B cell (primary cell): ENCODE results near the gene PEAK1. TPM values are rescaled to one million over a fixed set of nuclear protein-coding genes. Genes with fewer than 3 reads are reported as not detected.

ENCODE experiments used
- ATAC-seq: fragments of 200-7000 bp; cut with Tn5 transposase; one replicate; pipeline ENCODE4 v1.10.0; 2021; ENCODE audit warnings: low read depth, mild to moderate bottlenecking, moderate number of reproducible peaks, moderate library complexity
- CTCF ChIA-PET: fragments of 350-600 bp; sonication (Branson Sonifier 250); formaldehyde crosslinking; loops from one replicate; lab custom pipeline; 2021; ENCODE audit warnings: antibody characterized with exemption, inconsistent platforms; lab: Charles Lee
- POLR2A ChIA-PET: fragments of 350-600 bp; sonication (Branson Sonifier 250); formaldehyde crosslinking; loops from one replicate; lab custom pipeline; 2021; ENCODE audit warnings: antibody characterized with exemption; lab: Charles Lee
- DNase-seq: peaks from one replicate; pipeline ENCODE4 v3.0.0; 2013
- H2AFZ ChIP-seq: 2 replicates; pipeline ENCODE4 v1.6.1; 2012; ENCODE audit warnings: mild to moderate bottlenecking, low read depth, low read length; ENCODE audit not compliant: insufficient read depth, poor library complexity, severe bottlenecking
- H3K27ac ChIP-seq, 2 donors: 1 replicate in 1 of 2; 2 replicates in 1 of 2; pipeline ENCODE4 v1.5.1; 2012 to 2013; ENCODE audit warnings: low read length in 2 of 2, mild to moderate bottlenecking in 2 of 2, moderate library complexity in 1 of 2
- H3K27me3 ChIP-seq, 4 experiments: fragments of 200-600 bp in 1 of 4; sonication (generic) in 1 of 4; replicated peaks in 1 of 4; 1 replicate in 2 of 4; 2 replicates in 2 of 4; pipeline versions ENCODE4 v1.6.1 to v1.7.0; 2013 to 2016; ENCODE audit warnings: low read length in 3 of 4, mild to moderate bottlenecking in 2 of 4, mixed read lengths in 1 of 4, moderate library complexity in 1 of 4; ENCODE audit not compliant: insufficient read depth in 4 of 4, control insufficient read depth in 3 of 4; ENCODE audit errors: control extremely low read depth in 1 of 4
- H3K36me3 ChIP-seq, 2 experiments: replicated peaks in 1 of 2; 1 replicate in 1 of 2; 2 replicates in 1 of 2; pipeline versions ENCODE4 v1.6.1 to v1.7.1; 2013; ENCODE audit warnings: low read length in 1 of 2; ENCODE audit not compliant: insufficient read depth in 2 of 2, control insufficient read depth in 1 of 2; ENCODE audit errors: control extremely low read depth in 1 of 2, extremely low read depth in 1 of 2
- H3K4me1 ChIP-seq, 2 donors: fragments of 200-600 bp in 1 of 2; sonication (generic) in 1 of 2; 1 replicate in 1 of 2; 2 replicates in 1 of 2; pipeline versions ENCODE4 v1.5.1 to v1.6.1; 2013 to 2017; ENCODE audit warnings: low read length in 2 of 2; ENCODE audit not compliant: control insufficient read depth in 2 of 2, insufficient read depth in 2 of 2
- H3K4me2 ChIP-seq: replicated peaks from 2 replicates; pipeline ENCODE3; 2012; ENCODE audit warnings: mild to moderate bottlenecking, low read depth, low read length; ENCODE audit not compliant: poor library complexity, severe bottlenecking
- H3K4me3 ChIP-seq, 5 experiments: fragments of 200-600 bp in 1 of 5; sonication (generic) in 1 of 5; 1 replicate in 3 of 5; 2 replicates in 2 of 5; pipeline versions ENCODE4 v1.5.1 to v1.7.0; 2011 to 2016; ENCODE audit warnings: low read length in 4 of 5, mild to moderate bottlenecking in 4 of 5, low read depth in 2 of 5, control low read depth in 1 of 5, moderate library complexity in 1 of 5; ENCODE audit not compliant: insufficient read depth in 1 of 5; ENCODE audit errors: control extremely low read depth in 1 of 5, extremely low read depth in 1 of 5
- H3K79me2 ChIP-seq: fragments of 200-600 bp; sonication (generic); one replicate; pipeline ENCODE4 v1.6.0; 2016; ENCODE audit warnings: low read length; ENCODE audit not compliant: control insufficient read depth, insufficient read depth
- H3K9ac ChIP-seq: fragments of 200-600 bp; sonication (generic); 2 replicates; pipeline ENCODE4 v1.6.1; 2017; ENCODE audit warnings: mild to moderate bottlenecking, low read length, moderate library complexity
- H3K9me3 ChIP-seq, 3 donors: one replicate each; pipeline versions ENCODE4 v1.6.1 to v1.7.1; 2013; ENCODE audit warnings: low read length in 2 of 3; ENCODE audit not compliant: control insufficient read depth in 2 of 3, insufficient read depth in 1 of 3; ENCODE audit errors: control extremely low read depth in 1 of 3
- H4K20me1 ChIP-seq: 2 replicates; pipeline ENCODE4 v1.6.0; 2012; ENCODE audit warnings: mild to moderate bottlenecking, low read length; ENCODE audit not compliant: insufficient read depth, control insufficient read depth, poor library complexity, severe bottlenecking
- H3K27ac Mint-ChIP-seq: one replicate; pipeline ENCODE4 v1.8.0; 2021; ENCODE audit warnings: mixed read lengths
- H3K27me3 Mint-ChIP-seq: one replicate; pipeline ENCODE4 v1.8.0; 2021; ENCODE audit warnings: mixed read lengths
- H3K4me1 Mint-ChIP-seq: one replicate; pipeline ENCODE4 v1.8.0; 2021; ENCODE audit warnings: mixed read lengths
- H3K4me3 Mint-ChIP-seq: one replicate; pipeline ENCODE4 v1.8.0; 2021; ENCODE audit warnings: mixed read lengths
- H3K9me3 Mint-ChIP-seq: one replicate; pipeline ENCODE4 v1.8.0; 2022; ENCODE audit warnings: mixed read lengths; ENCODE audit not compliant: insufficient read depth
- CTCF ChIP-seq: fragments of 200-600 bp; IDR thresholded peaks from one replicate; pipeline ENCODE4 v1.8.0; 2022; ENCODE audit warnings: antibody characterized with exemption, mild to moderate bottlenecking
- EZH2 ChIP-seq: IDR thresholded peaks from 2 replicates; pipeline ENCODE4 v1.6.1; 2012; ENCODE audit warnings: borderline replicate concordance, low read depth, mild to moderate bottlenecking, moderate library complexity, low read length; ENCODE audit not compliant: insufficient read depth, poor library complexity, severe bottlenecking
- WGBS: methylation state at CpG from one replicate; pipeline ENCODE4 v1.1.5; 2013; ENCODE audit warnings: missing lambda C conversion rate; ENCODE audit not compliant: insufficient coverage; 5-methylcytosine and 5-hydroxymethylcytosine counted together
- intact Hi-C: fragments of 100-400 bp; cut with micrococcal nuclease; formaldehyde crosslinking; loops from one replicate; pipeline ENCODE4 v1.10.0; 2022
- polyA plus RNA-seq: library from polyadenylated mRNA; depleted of rRNA; stranded (reverse); fragments of >200 nt; gene quantifications from 2 replicates; pipeline ENCODE4 v1.2.3, GENCODE V29; 2012
- total RNA-seq, 2 donors: library from RNA; stranded (reverse); fragments of 120-200 nt in 1 of 2; gene quantifications; 1 replicate in 1 of 2; 2 replicates in 1 of 2; pipeline versions ENCODE4 v1.2.3 to v1.2.4, GENCODE V29; 2013 to 2022

PEAK1 gene
- total and polyA plus RNA-seq, 2 donors (not counting 1 experiment from before 2014, with no cell fraction given), result 13.4 to 38.0 TPM

DNA sequence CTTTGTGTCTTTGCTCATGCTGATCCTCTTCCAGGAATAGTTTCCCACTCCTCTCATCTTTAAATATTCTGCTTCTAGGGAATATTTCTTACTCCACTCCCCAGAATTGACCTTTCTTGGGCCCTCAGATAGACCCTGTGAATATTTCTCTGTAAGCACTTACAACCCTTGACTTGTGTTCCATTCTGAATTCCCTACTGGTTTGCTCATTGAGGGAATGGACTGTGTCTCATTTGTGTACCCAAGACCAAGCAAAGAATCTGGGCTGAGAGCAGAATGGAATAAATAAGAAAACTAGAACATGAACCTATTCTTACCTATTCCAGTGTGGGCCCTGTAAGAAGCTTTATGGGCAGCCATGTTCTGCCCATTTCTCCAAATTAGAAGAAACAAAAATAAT is 276.3 kb downstream of the PEAK1 start:
- Histone ChIP-seq H3K9ac (no peak overlapping the region), H3K79me2 (no peaks in the 10 kb centered on the region), H3K9me3 (peaks cover 4 to 6% (median 5%) of the 10 kb centered on the region in 3 donors), H2AFZ (no peak overlapping the region), H3K4me2 (no peak overlapping the region), H4K20me1 (no peaks in the 10 kb centered on the region), H3K4me1 (no peaks in the 10 kb centered on the region), H3K27ac (no peak overlapping the region), H3K4me3 (no peak overlapping the region), H3K27me3 (no peaks in the 10 kb centered on the region), H3K36me3 (peaks cover 1 to 6% of the 10 kb centered on the region in 2 experiments)
- intact Hi-C loops, result no loop called here
- ATAC-seq (no peak), DNase-seq (no peak)
- ChIA-PET CTCF (no interaction called here), POLR2A (no interaction called here)
- Mint-ChIP-seq H3K4me3 (no peak overlapping the region), H3K27ac (no peak overlapping the region), H3K27me3 (no peaks in the 10 kb centered on the region), H3K9me3 (peaks cover 8% of the 10 kb centered on the region), H3K4me1 (no peaks in the 10 kb centered on the region)
- no peak for TF ChIP-seq CTCF
- no peak for TF ChIP-seq EZH2

- Histone ChIP-seq H3K79me2 (no peaks in the 10 kb centered on the region), H4K20me1 (no peaks in the 10 kb centered on the region), H3K36me3 (peaks cover 1 to 6% of the 10 kb centered on the region in 2 experiments), H3K4me2 (no peak overlapping the region), H3K27ac (no peak overlapping the region), H3K4me3 (no peak overlapping the region), H2AFZ (no peak overlapping the region), H3K27me3 (no peaks in the 10 kb centered on the region), H3K9me3 (peaks cover 4 to 6% (median 5%) of the 10 kb centered on the region in 3 donors), H3K9ac (no peak overlapping the region), H3K4me1 (no peaks in the 10 kb centered on the region)
- WGBS, result 93% methylated on average over 7 of the region's 7 CpGs
- Mint-ChIP-seq H3K4me3 (no peak overlapping the region), H3K9me3 (peaks cover 8% of the 10 kb centered on the region), H3K4me1 (no peaks in the 10 kb centered on the region), H3K27me3 (no peaks in the 10 kb centered on the region), H3K27ac (no peak overlapping the region)
- POLR2A ChIA-PET, result no interaction called here
- CTCF ChIA-PET, result no interaction called here
- DNase-seq, result no peak
- intact Hi-C loops, result no loop called here
- TF ChIP-seq CTCF (no peak), EZH2 (no peak)
- no peak for ATAC-seq
These were observed 276.7 kb downstream of the PEAK1 start for GRCh38 chr15:77143191-77143590.
